ENCODE results near the gene C2CD4A.

GRCh38 chr15:62094388-62094787, 27.6 kb downstream of the C2CD4A start:
- no peak for TF ChIP-seq CTCF (IDR thresholded peaks at IDR 0.05)
- no peak for TF ChIP-seq POLR2A (IDR thresholded peaks at IDR 0.05)
- TF ChIP-seq EP300 (IDR thresholded peaks at IDR 0.05): no peak
- TF ChIP-seq POLR2AphosphoS5 (IDR thresholded peaks at IDR 0.05): no peak
